ENCODE measurements around the gene AP1M1.
"Not testable (repeated sequence)": the region's sequence is repeated elsewhere in the genome, so short reads cannot be mapped to it uniquely, and the experiment has no call there.

The AP1M1 gene

GRCh38 chr19:16170134-16170533, 27.6 kb upstream of the AP1M1 start:
- H2BK12ac ChIP-seq (ENCODE audit: low read length) = no peak overlapping the region
- no peak overlapping the region for H3K23ac ChIP-seq (ENCODE audit: low read depth, low read length, poor library complexity)
- H2BK5ac ChIP-seq (ENCODE audit: low read length) = no peak overlapping the region
- no peak overlapping the region for H3K27ac ChIP-seq (replicated peaks; ENCODE audit: low read length)
- no peak overlapping the region for H2BK120ac ChIP-seq (ENCODE audit: low read depth, low read length)
- no peak overlapping the region for H3K4me3 ChIP-seq (ENCODE audit: low read length in 2 of 2)
- no peak overlapping the region for H3K4me2 ChIP-seq (ENCODE audit: insufficient read depth, low read length, poor library complexity, severe bottlenecking)
- H4K91ac ChIP-seq (ENCODE audit: low read depth, low read length, poor library complexity) = no peak overlapping the region
- no peak for DNase-seq (ENCODE audit: low spot score)
- no peaks in the 10 kb centered on the region for H3K79me1 ChIP-seq (ENCODE audit: low read depth, low read length)
- H2AK5ac ChIP-seq (ENCODE audit: low read depth, low read length) = no peak overlapping the region
- no peak overlapping the region for H2BK15ac ChIP-seq (ENCODE audit: low read length)
- peaks cover 0 to 3% of the 10 kb centered on the region in 2 donors for H3K9me3 ChIP-seq (replicated peaks in 1 of 2; ENCODE audit: control insufficient read depth in 2 of 2, insufficient read depth in 1 of 2, low read depth in 1 of 2, low read length in 2 of 2)
- H2AFZ ChIP-seq (ENCODE audit: low read length) = no peak overlapping the region
- H3K9ac ChIP-seq (ENCODE audit: low read depth, low read length, poor library complexity) = no peak overlapping the region
- H3K36me3 ChIP-seq (replicated peaks in 1 of 2; ENCODE audit: control insufficient read depth in 2 of 2, insufficient read depth in 2 of 2, low read length in 2 of 2) = no peaks in the 10 kb centered on the region
- no CpG with 5 or more reads among the region's 1 CpG for WGBS, 2 donors (ENCODE audit: extremely low coverage in 2 of 2, insufficient read length in 2 of 2, insufficient replicate concordance in 1 of 2)
- H3K27me3 ChIP-seq (ENCODE audit: control insufficient read depth in 3 of 3, insufficient read depth in 3 of 3, low read depth in 1 of 3, low read length in 3 of 3) = no peaks in the 10 kb centered on the region
- no peak overlapping the region for H3K4ac ChIP-seq (ENCODE audit: low read length)
- no peak overlapping the region for H3K14ac ChIP-seq (ENCODE audit: low read length)
- no peak overlapping the region for H3K18ac ChIP-seq (ENCODE audit: low read length)
- no peaks in the 10 kb centered on the region for H3K4me1 ChIP-seq (ENCODE audit: control insufficient read depth in 2 of 2, insufficient read depth in 1 of 2, low read depth in 1 of 2, low read length in 2 of 2)
- no peak overlapping the region for H4K8ac ChIP-seq (ENCODE audit: low read depth, low read length)

GRCh38 chr19:16175954-16176353, 21.8 kb upstream of the AP1M1 start:
- no peak overlapping the region for H2BK120ac ChIP-seq (ENCODE audit: low read depth, low read length)
- H3K23ac ChIP-seq (ENCODE audit: low read depth, low read length, poor library complexity) = no peak overlapping the region
- no peak overlapping the region for H2AK5ac ChIP-seq (ENCODE audit: low read depth, low read length)
- DNase-seq (ENCODE audit: low spot score) = no peak
- H4K8ac ChIP-seq (ENCODE audit: low read depth, low read length) = no peak overlapping the region
- no peaks in the 10 kb centered on the region for H3K79me1 ChIP-seq (ENCODE audit: low read depth, low read length)
- no peak overlapping the region for H3K18ac ChIP-seq (ENCODE audit: low read length)
- no peaks in the 10 kb centered on the region for H3K27me3 ChIP-seq (ENCODE audit: control insufficient read depth in 3 of 3, insufficient read depth in 3 of 3, low read depth in 1 of 3, low read length in 3 of 3)
- no peak overlapping the region for H3K27ac ChIP-seq (replicated peaks; ENCODE audit: low read length)
- H2BK12ac ChIP-seq (ENCODE audit: low read length) = no peak overlapping the region
- H3K4me2 ChIP-seq (ENCODE audit: insufficient read depth, low read length, poor library complexity, severe bottlenecking) = no peak overlapping the region
- H3K9me3 ChIP-seq (replicated peaks in 1 of 2; ENCODE audit: control insufficient read depth in 2 of 2, insufficient read depth in 1 of 2, low read depth in 1 of 2, low read length in 2 of 2) = peaks cover 0 to 2% of the 10 kb centered on the region in 2 donors
- no peak overlapping the region for H2BK15ac ChIP-seq (ENCODE audit: low read length)
- no peaks in the 10 kb centered on the region for H3K4me1 ChIP-seq (ENCODE audit: control insufficient read depth in 2 of 2, insufficient read depth in 1 of 2, low read depth in 1 of 2, low read length in 2 of 2)
- H2AFZ ChIP-seq (ENCODE audit: low read length) = no peak overlapping the region
- no peak overlapping the region for H3K4ac ChIP-seq (ENCODE audit: low read length)
- H3K36me3 ChIP-seq (replicated peaks in 1 of 2; ENCODE audit: control insufficient read depth in 2 of 2, insufficient read depth in 2 of 2, low read length in 2 of 2) = no peaks in the 10 kb centered on the region
- no peak overlapping the region for H3K4me3 ChIP-seq (ENCODE audit: low read length in 2 of 2)
- H2BK5ac ChIP-seq (ENCODE audit: low read length) = no peak overlapping the region
- no CpG with 5 or more reads among the region's 2 CpGs for WGBS, 2 donors (ENCODE audit: extremely low coverage in 2 of 2, insufficient read length in 2 of 2, insufficient replicate concordance in 1 of 2)
- H3K9ac ChIP-seq (ENCODE audit: low read depth, low read length, poor library complexity) = no peak overlapping the region
- H4K91ac ChIP-seq (ENCODE audit: low read depth, low read length, poor library complexity) = no peak overlapping the region
- H3K14ac ChIP-seq (ENCODE audit: low read length) = no peak overlapping the region

GRCh38 chr19:16178866-16179265, 18.8 kb upstream of the AP1M1 start:
- H4K8ac ChIP-seq (ENCODE audit: low read depth, low read length); H3K23ac ChIP-seq (ENCODE audit: low read depth, low read length, poor library complexity); H4K91ac ChIP-seq (ENCODE audit: low read depth, low read length, poor library complexity); H3K4me2 ChIP-seq (ENCODE audit: insufficient read depth, low read length, poor library complexity, severe bottlenecking); DNase-seq (ENCODE audit: low spot score); H2BK12ac ChIP-seq (ENCODE audit: low read length); H2BK120ac ChIP-seq (ENCODE audit: low read depth, low read length); H3K79me1 ChIP-seq (ENCODE audit: low read depth, low read length); H3K27me3 ChIP-seq (ENCODE audit: control insufficient read depth in 3 of 3, insufficient read depth in 3 of 3, low read depth in 1 of 3, low read length in 3 of 3); H3K4me1 ChIP-seq (ENCODE audit: control insufficient read depth in 2 of 2, insufficient read depth in 1 of 2, low read depth in 1 of 2, low read length in 2 of 2); H3K9me3 ChIP-seq (replicated peaks in 1 of 2; ENCODE audit: control insufficient read depth in 2 of 2, insufficient read depth in 1 of 2, low read depth in 1 of 2, low read length in 2 of 2); H2BK15ac ChIP-seq (ENCODE audit: low read length); H3K14ac ChIP-seq (ENCODE audit: low read length); H2AK5ac ChIP-seq (ENCODE audit: low read depth, low read length); H2AFZ ChIP-seq (ENCODE audit: low read length); H3K18ac ChIP-seq (ENCODE audit: low read length); H3K9ac ChIP-seq (ENCODE audit: low read depth, low read length, poor library complexity); H3K4me3 ChIP-seq (ENCODE audit: low read length in 2 of 2); H3K36me3 ChIP-seq (replicated peaks in 1 of 2; ENCODE audit: control insufficient read depth in 2 of 2, insufficient read depth in 2 of 2, low read length in 2 of 2); H3K4ac ChIP-seq (ENCODE audit: low read length); H3K27ac ChIP-seq (replicated peaks; ENCODE audit: low read length); H2BK5ac ChIP-seq (ENCODE audit: low read length): not testable (repeated sequence)
- no CpG with 5 or more reads among the region's 5 CpGs for WGBS, 2 donors (ENCODE audit: extremely low coverage in 2 of 2, insufficient read length in 2 of 2, insufficient replicate concordance in 1 of 2)

GRCh38 chr19:16180611-16181010, 17.1 kb upstream of the AP1M1 start:
- no peaks in the 10 kb centered on the region for H3K36me3 ChIP-seq (replicated peaks in 1 of 2; ENCODE audit: control insufficient read depth in 2 of 2, insufficient read depth in 2 of 2, low read length in 2 of 2)
- no peaks in the 10 kb centered on the region for H3K79me1 ChIP-seq (ENCODE audit: low read depth, low read length)
- DNase-seq (ENCODE audit: low spot score) = no peak
- no peak overlapping the region for H2AFZ ChIP-seq (ENCODE audit: low read length)
- H2BK15ac ChIP-seq (ENCODE audit: low read length) = no peak overlapping the region
- H3K23ac ChIP-seq (ENCODE audit: low read depth, low read length, poor library complexity) = no peak overlapping the region
- no peak overlapping the region for H3K9ac ChIP-seq (ENCODE audit: low read depth, low read length, poor library complexity)
- no peaks in the 10 kb centered on the region for H3K27me3 ChIP-seq (ENCODE audit: control insufficient read depth in 3 of 3, insufficient read depth in 3 of 3, low read depth in 1 of 3, low read length in 3 of 3)
- H2BK12ac ChIP-seq (ENCODE audit: low read length) = no peak overlapping the region
- no peak overlapping the region for H3K14ac ChIP-seq (ENCODE audit: low read length)
- no peaks in the 10 kb centered on the region for H3K4me1 ChIP-seq (ENCODE audit: control insufficient read depth in 2 of 2, insufficient read depth in 1 of 2, low read depth in 1 of 2, low read length in 2 of 2)
- no peak overlapping the region for H2BK5ac ChIP-seq (ENCODE audit: low read length)
- no peak overlapping the region for H3K4ac ChIP-seq (ENCODE audit: low read length)
- no peak overlapping the region for H4K91ac ChIP-seq (ENCODE audit: low read depth, low read length, poor library complexity)
- H3K4me3 ChIP-seq (ENCODE audit: low read length in 2 of 2) = no peak overlapping the region
- H3K9me3 ChIP-seq (replicated peaks in 1 of 2; ENCODE audit: control insufficient read depth in 2 of 2, insufficient read depth in 1 of 2, low read depth in 1 of 2, low read length in 2 of 2) = no peaks in the 10 kb centered on the region
- H3K18ac ChIP-seq (ENCODE audit: low read length) = no peak overlapping the region
- no peak overlapping the region for H4K8ac ChIP-seq (ENCODE audit: low read depth, low read length)
- H2AK5ac ChIP-seq (ENCODE audit: low read depth, low read length) = no peak overlapping the region
- no CpG with 5 or more reads among the region's 4 CpGs for WGBS, 2 donors (ENCODE audit: extremely low coverage in 2 of 2, insufficient read length in 2 of 2, insufficient replicate concordance in 1 of 2)
- H3K27ac ChIP-seq (replicated peaks; ENCODE audit: low read length) = no peak overlapping the region
- no peak overlapping the region for H3K4me2 ChIP-seq (ENCODE audit: insufficient read depth, low read length, poor library complexity, severe bottlenecking)
- no peak overlapping the region for H2BK120ac ChIP-seq (ENCODE audit: low read depth, low read length)

Measured in neuronal stem cell (in vitro differentiated cells).